Activated CD4-positive, alpha-beta T cell treated with anti-CD3 and anti-CD28 coated beads for 36 hours (primary cell): ENCODE results near the gene HSPA1A. TPM values are rescaled to one million over a fixed set of nuclear protein-coding genes. Genes with fewer than 3 reads are reported as not detected.

ENCODE experiments used
- ATAC-seq: fragments of 200-7000 bp; cut with Tn5 transposase; one replicate; pipeline ENCODE4 v1.10.0; 2021; ENCODE audit warnings: mild to moderate bottlenecking, moderate library complexity
- CTCF ChIA-PET: fragments of 350-600 bp; sonication (Branson Sonifier 250); formaldehyde crosslinking; loops from one replicate; lab custom pipeline; 2021; ENCODE audit warnings: antibody characterized with exemption; lab: Charles Lee
- POLR2A ChIA-PET: fragments of 350-600 bp; sonication (Branson Sonifier 250); formaldehyde crosslinking; loops from one replicate; lab custom pipeline; 2021; ENCODE audit warnings: antibody characterized with exemption, inconsistent platforms; lab: Charles Lee
- DNase-seq: peaks from one replicate; pipeline ENCODE4 v3.0.0-alpha.2; 2020
- H3K27ac Mint-ChIP-seq: one replicate; pipeline ENCODE4 v1.8.0; 2021; ENCODE audit warnings: mixed read lengths
- H3K27me3 Mint-ChIP-seq: one replicate; pipeline ENCODE4 v1.8.0; 2021; ENCODE audit warnings: mixed read lengths
- H3K36me3 Mint-ChIP-seq: one replicate; pipeline ENCODE4 v1.8.0; 2021; ENCODE audit warnings: low read depth, mixed read lengths
- H3K4me1 Mint-ChIP-seq: one replicate; pipeline ENCODE4 v1.8.0; 2021; ENCODE audit warnings: mixed read lengths
- H3K4me3 Mint-ChIP-seq: one replicate; pipeline ENCODE4 v1.8.0; 2021; ENCODE audit warnings: mild to moderate bottlenecking, moderate library complexity, mixed read lengths
- H3K9me3 Mint-ChIP-seq: one replicate; pipeline ENCODE4 v1.8.0; 2021; ENCODE audit warnings: low read depth, mixed read lengths
- intact Hi-C, 2 experiments: fragments of 100-400 bp; cut with DNase I in 1 of 2; cut with micrococcal nuclease in 1 of 2; formaldehyde crosslinking; loops; one replicate each; pipeline versions ENCODE4 v1.14.2 to v1.15.1; 2022 to 2024; cut with DNase I, micrococcal nuclease
- total RNA-seq, 2 experiments: library from RNA; stranded (reverse); gene quantifications; one replicate each; pipeline ENCODE4 v1.2.3, GENCODE V29; 2021

The HSPA1A gene
- total RNA-seq, 2 experiments from 2014 or later, result 56.1 to 64.7 TPM

DNA sequence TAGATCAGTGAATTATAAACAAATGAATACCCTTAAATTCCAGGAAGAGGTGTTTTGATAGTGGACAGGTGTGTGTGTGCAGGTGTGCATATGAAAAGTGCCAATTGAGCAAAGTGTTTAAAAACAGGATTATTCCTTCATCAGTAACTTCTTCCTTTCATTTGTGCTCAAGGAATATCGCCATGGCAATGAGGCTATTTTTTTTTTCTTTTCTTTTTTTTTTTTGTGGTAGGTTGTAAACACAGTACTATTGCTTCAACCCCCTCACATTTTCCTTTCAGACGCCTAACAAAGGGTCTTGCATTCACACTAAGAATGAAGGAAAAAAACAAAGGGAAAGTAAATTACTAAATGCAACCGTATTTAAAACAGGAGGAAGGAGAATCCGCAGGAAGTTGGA lies 10.2 kb downstream of the HSPA1A start:
- intact Hi-C loops, result no loop called here
- H3K4me1 Mint-ChIP-seq, result peaks cover 48% of the 10 kb centered on the region
- CTCF ChIA-PET, result interaction anchor here (1.0 to 1.4 kb wide), 3 partner anchors 19 to 56 kb away, joined by 3 to 5 read pairs (median 4); partner anchors contain the start of genes LSM2 and VARS1
- ATAC-seq (no peak), DNase-seq (no peak)
- H3K27ac Mint-ChIP-seq, result peak overlapping the region; percentile 52
- no peaks in the 10 kb centered on the region for H3K9me3 Mint-ChIP-seq
- H3K36me3 Mint-ChIP-seq, result peaks cover 8% of the 10 kb centered on the region
- peak overlapping the region; percentile 77 for H3K4me3 Mint-ChIP-seq
- POLR2A ChIA-PET, result interaction anchor here (0.8 to 1.0 kb wide), 2 partner anchors 145 to 160 kb away, joined by 3 to 4 read pairs; partner anchors contain the start of genes GPANK1 and LY6G5C
- H3K27me3 Mint-ChIP-seq, result no peaks in the 10 kb centered on the region

DNA sequence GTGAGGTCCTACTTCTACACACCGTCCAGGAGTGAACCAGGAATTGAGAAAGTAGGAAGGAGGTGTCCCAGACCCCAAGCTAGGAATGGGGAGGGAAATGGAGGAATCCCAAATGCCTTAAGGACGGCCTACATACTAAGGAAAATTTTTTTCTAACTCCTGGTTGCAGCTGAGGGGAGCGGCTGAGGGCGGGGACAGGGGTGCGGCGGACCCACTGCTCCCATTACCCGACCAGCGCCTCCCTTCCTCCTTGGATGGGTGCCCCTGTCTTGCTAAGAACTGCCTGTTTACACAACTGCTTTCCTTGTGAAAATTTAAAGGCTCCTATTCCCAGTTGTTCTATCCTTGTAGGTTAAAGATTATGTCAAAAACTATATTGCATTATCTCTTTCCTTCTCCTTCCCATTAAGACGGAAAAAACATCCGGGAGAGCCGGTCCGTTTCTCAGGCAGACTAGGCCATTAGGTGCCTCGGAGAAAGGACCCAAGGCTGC lies 11.5 kb downstream of the HSPA1A start:
- Mint-ChIP-seq H3K27ac (peak overlapping the region; percentile 92), H3K4me3 (peak overlapping the region; percentile 77), H3K27me3 (no peaks in the 10 kb centered on the region), H3K9me3 (no peaks in the 10 kb centered on the region), H3K4me1 (peaks cover 46% of the 10 kb centered on the region), H3K36me3 (peaks cover 17% of the 10 kb centered on the region)
- intact Hi-C loops, result loop anchor here (1.0 to 2.0 kb wide), 11 partner anchors 14 to 368 kb away; partner anchors contain the start of genes DDAH2 (in 2 of the 2), ABHD16A (in 1 of the 2), BAG6 (in 1 of the 2) and CLIC1 (in 1 of the 2)
- DNase-seq (peak; percentile 61), ATAC-seq (peak; percentile 10)
- POLR2A ChIA-PET, result interaction anchor here (0.8 to 1.9 kb wide), 11 partner anchors 10 to 285 kb away, joined by 3 to 20 read pairs (median 4); partner anchors contain the start of genes BAG6, DDX39B, LSM2 and LY6G5C
- CTCF ChIA-PET, result interaction anchor here (0.6 to 1.4 kb wide), 13 partner anchors 12 to 162 kb away, joined by 3 to 5 read pairs (median 3); partner anchors contain the start of genes ABHD16A, GPANK1, LSM2 and NEU1

DNA sequence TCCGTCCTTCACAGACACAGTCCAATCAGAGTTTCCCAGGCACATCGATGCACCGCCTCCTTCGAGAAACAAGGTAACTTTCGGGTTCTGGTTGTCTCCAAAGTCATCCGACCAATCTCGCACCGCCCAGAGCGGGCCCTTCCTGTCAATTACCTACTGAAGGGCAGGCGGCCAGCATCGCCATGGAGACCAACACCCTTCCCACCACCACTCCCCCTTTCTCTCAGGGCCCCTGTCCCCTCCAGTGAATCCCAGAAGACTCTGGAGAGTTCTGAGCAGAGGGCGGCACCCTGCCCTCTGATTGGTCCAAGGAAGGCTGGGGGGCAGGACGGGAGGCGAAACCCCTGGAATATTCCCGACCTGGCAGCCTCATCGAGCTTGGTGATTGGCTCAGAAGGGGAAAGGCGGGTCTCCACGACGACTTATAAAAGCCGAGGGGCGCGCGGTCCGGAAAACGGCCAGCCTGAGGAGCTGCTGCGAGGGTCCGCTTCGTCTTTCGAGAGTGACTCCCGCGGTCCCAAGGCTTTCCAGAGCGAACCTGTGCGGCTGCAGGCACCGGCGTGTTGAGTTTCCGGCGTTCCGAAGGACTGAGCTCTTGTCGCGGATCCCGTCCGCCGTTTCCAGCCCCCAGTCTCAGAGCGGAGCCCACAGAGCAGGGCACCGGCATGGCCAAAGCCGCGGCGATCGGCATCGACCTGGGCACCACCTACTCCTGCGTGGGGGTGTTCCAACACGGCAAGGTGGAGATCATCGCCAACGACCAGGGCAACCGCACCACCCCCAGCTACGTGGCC lies 12.1 kb downstream of the HSPA1A start, which contains the start of gene HSPA1B:
Gene HSPA1B (plus strand): TSS at position 453 of the 794 bp plus-strand sequence. CDS start 213 bp downstream, at position 666.
- intact Hi-C loops, result loop anchor here (1.0 to 2.0 kb wide), 11 partner anchors 15 to 367 kb away; partner anchors contain the start of genes DDAH2 (in 2 of the 2), ABHD16A (in 1 of the 2), BAG6 (in 1 of the 2) and CLIC1 (in 1 of the 2)
- Mint-ChIP-seq H3K27ac (peak within 1 kb of the TSS; percentile 92), H3K4me3 (peak within 1 kb of the TSS; percentile 77), H3K27me3 (no peaks in the 10 kb centered on the region), H3K9me3 (no peaks in the 10 kb centered on the region), H3K4me1 (peaks cover 43% of the 10 kb centered on the region), H3K36me3 (peaks cover 17% of the 10 kb centered on the region)
- POLR2A ChIA-PET, result interaction anchor here (0.8 to 1.9 kb wide), 10 partner anchors 9 to 286 kb away, joined by 3 to 20 read pairs (median 4); partner anchors contain the start of genes BAG6, DDX39B, LSM2 and NEU1
- DNase-seq, result peak; percentile 97
- ATAC-seq, result peak; percentile 83
- CTCF ChIA-PET, result interaction anchor here (0.6 to 1.4 kb wide), 11 partner anchors 12 to 178 kb away, joined by 3 to 5 read pairs (median 4); partner anchors contain the start of genes ABHD16A, GPANK1 and NEU1

DNA sequence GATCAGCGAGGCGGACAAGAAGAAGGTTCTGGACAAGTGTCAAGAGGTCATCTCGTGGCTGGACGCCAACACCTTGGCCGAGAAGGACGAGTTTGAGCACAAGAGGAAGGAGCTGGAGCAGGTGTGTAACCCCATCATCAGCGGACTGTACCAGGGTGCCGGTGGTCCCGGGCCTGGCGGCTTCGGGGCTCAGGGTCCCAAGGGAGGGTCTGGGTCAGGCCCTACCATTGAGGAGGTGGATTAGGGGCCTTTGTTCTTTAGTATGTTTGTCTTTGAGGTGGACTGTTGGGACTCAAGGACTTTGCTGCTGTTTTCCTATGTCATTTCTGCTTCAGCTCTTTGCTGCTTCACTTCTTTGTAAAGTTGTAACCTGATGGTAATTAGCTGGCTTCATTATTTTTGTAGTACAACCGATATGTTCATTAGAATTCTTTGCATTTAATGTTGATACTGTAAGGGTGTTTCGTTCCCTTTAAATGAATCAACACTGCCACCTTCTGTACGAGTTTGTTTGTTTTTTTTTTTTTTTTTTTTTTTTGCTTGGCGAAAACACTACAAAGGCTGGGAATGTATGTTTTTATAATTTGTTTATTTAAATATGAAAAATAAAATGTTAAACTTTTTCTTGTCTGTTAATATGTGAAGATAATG lies 14.4 kb downstream of the HSPA1A start:
- intact Hi-C loops, result loop anchor here (1.0 to 5.0 kb wide), 3 partner anchors 149 to 282 kb away; partner anchors contain the start of genes ATP6V1G2 (in 1 of the 2), LY6G5C (in 1 of the 2) and NFKBIL1 (in 1 of the 2)
- CTCF ChIA-PET, result interaction anchor here (0.6 to 4.2 kb wide), 28 partner anchors 9 to 1134 kb away, joined by 3 to 23 read pairs (median 4); partner anchors contain the start of genes ABHD16A, DDAH2, LSM2 and LY6G6F

DNA sequence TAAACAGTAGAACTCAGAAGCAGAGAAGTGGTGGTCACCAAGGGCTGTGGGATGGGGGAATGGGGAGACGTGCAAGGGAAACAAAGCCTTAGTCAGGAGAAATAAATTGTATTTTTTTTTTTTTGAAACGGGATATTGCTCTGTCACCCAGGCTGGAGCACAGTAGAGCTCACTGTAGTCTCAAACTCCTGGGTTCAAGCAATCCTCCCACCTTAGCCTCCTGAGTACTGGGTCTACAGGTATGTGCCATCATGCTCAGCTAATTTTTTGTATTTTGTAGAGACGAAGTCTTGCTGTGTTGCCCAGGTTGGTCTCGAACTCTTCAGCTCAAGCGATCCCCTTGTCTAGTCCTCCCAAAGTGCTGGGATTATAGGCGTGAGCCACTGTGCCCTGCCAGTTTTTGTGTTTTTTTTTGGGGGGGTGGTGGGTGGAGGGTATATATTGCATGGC lies 15.6 kb downstream of the HSPA1A start:
- Mint-ChIP-seq H3K9me3 (no peaks in the 10 kb centered on the region), H3K4me1 (peaks cover 24% of the 10 kb centered on the region), H3K36me3 (peaks cover 26% of the 10 kb centered on the region), H3K27me3 (no peaks in the 10 kb centered on the region), H3K27ac (peak overlapping the region; percentile 85), H3K4me3 (peak overlapping the region; percentile 89)
- intact Hi-C loops, result loop anchor here (1.0 to 5.0 kb wide), 3 partner anchors 150 to 284 kb away; partner anchors contain the start of genes ATP6V1G2 (in 1 of the 2), LY6G5C (in 1 of the 2) and NFKBIL1 (in 1 of the 2)
- DNase-seq (no peak), ATAC-seq (no peak)
- ChIA-PET POLR2A (interaction anchor here (0.5 to 0.6 kb wide), 2 partner anchors 17 to 34 kb away, joined by 4 to 5 read pairs; no protein-coding TSS in a partner anchor), CTCF (interaction anchor here (0.5 to 4.2 kb wide), 21 partner anchors 10 to 1505 kb away, joined by 3 to 23 read pairs (median 4); partner anchors contain the start of genes C6orf47, DDAH2, LSM2 and VARS1)

More for the DNA sequence above, 14.4 kb downstream of the HSPA1A start:
- Mint-ChIP-seq H3K27me3 (no peaks in the 10 kb centered on the region), H3K4me3 (peak overlapping the region; percentile 89), H3K4me1 (peaks cover 34% of the 10 kb centered on the region), H3K27ac (peak overlapping the region; percentile 85), H3K36me3 (peaks cover 17% of the 10 kb centered on the region), H3K9me3 (no peaks in the 10 kb centered on the region)
- no peak for DNase-seq
- POLR2A ChIA-PET, result interaction anchor here (1.2 to 1.4 kb wide), 2 partner anchors 17 to 102 kb away, joined by 3 read pairs; no protein-coding TSS in a partner anchor
- no peak for ATAC-seq

DNA sequence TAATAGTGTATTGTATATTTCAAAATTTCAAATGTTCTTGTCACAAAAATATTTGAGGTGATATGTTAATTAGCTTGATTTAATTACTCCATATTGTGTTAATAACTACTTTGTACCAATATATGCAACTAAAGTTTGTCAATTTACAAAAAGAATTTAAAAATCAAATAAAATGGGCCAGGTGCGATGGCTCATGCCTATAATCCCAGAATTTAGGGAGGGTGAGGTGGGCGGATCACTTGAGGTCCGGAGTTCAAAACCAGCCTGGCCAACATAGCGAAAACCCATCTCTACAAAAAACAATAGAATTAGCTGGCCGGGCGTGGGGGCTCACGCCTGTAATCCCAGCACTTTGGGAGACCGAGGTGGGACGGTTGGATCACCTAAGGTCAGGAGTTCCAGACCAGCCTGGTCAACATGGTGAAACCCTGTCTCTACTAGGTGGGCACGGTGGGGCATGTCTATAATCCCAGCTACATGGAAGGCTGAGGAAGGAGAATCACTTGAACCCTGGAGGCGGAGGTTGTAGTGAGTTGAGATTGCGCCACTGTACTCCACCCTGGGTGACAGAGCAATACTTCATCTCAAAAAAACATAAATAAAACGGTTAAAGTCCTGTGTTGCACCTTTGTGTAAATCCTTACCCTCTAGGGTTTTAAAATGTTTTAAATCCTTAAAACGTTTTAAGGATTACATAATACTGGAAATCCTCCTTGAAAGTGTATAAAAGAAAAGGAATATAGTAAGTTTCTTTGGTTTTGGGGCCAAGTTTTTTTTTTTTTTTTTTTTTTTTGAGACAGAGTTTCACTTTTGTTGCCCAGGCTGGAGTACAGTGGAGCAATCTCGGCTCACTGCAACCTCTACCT lies 16.2 kb downstream of the HSPA1A start:
- H3K27ac Mint-ChIP-seq, result peak overlapping the region; percentile 58
- no peaks in the 10 kb centered on the region for H3K27me3 Mint-ChIP-seq

DNA sequence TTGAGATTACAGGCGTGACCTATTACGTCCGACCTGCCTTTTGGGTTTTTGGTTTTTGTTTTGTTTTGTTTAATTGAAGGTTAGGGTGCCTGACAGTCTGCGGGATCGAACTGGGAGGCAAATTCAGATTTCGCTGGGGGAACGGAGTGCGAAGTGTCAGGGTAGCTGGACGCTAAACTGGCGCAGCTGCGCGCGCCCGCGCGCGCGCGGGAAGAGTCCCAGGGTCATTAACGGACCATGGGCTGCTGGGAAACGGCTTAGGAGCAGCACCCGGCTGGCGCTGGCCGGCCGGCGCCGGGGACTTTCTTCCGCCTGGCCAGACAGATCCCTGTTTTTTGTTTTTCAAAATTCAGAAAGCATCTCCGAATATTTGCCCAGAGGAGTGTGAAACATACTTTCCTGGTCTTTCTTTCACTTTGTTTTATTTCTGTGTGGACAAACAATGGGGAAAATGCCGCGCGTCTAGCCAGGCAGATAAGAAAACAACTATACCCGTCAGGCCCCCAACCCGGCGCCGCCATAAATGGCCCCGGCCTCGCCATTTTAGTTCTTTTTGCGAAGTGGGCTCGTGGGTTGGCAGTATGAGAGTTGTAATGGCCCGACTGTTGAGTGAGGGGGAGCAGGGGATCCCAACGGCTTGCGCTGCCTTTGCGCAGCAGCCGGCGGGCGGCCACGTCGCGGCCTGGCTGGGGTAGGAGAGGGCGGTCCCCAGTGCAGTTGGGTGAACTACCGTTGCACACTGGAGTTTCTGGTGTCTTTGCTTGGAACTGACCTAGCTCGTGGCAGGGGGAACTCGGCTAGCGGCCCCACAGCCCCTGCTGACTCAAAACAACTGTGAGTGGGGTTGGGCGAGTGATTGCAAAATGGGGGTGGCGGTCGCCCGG lies 19.3 kb downstream of the HSPA1A start:
- H3K9me3 Mint-ChIP-seq, result no peaks in the 10 kb centered on the region
- intact Hi-C loops, result loop anchor here (1.0 to 5.0 kb wide), 13 partner anchors 28 to 288 kb away; partner anchors contain the start of genes ATP6V1G2 (in 2 of the 2), EHMT2 (in 2 of the 2), NFKBIL1 (in 2 of the 2) and ABHD16A (in 1 of the 2)
- no peaks in the 10 kb centered on the region for H3K27me3 Mint-ChIP-seq
- ChIA-PET CTCF (interaction anchor here (0.6 to 1.2 kb wide), 4 partner anchors 28 to 179 kb away, joined by 3 to 7 read pairs (median 4); partner anchors contain the start of genes APOM, LSM2 and NEU1), POLR2A (interaction anchor here (0.6 to 1.7 kb wide), 5 partner anchors 28 to 294 kb away, joined by 3 to 8 read pairs (median 5); partner anchors contain the start of genes ATF6B, GPANK1, LSM2 and NEU1)
- peak overlapping the region; percentile 90 for H3K4me3 Mint-ChIP-seq
- ATAC-seq (peak; percentile 63), DNase-seq (peak; percentile 85)
- H3K4me1 Mint-ChIP-seq, result peaks cover 40% of the 10 kb centered on the region
- peak overlapping the region; percentile 95 for H3K27ac Mint-ChIP-seq
- H3K36me3 Mint-ChIP-seq, result peaks cover 60% of the 10 kb centered on the region

More for the DNA sequence above, 16.2 kb downstream of the HSPA1A start:
- DNase-seq (no peak), ATAC-seq (no peak)
- H3K9me3 Mint-ChIP-seq, result no peaks in the 10 kb centered on the region
- intact Hi-C loops, result loop anchor here in 1 of 2 experiments (2.0 to 5.0 kb wide), 2 partner anchors 151 to 284 kb away; partner anchors contain the start of genes ATP6V1G2, LY6G5C and NFKBIL1
- peaks cover 22% of the 10 kb centered on the region for H3K4me1 Mint-ChIP-seq
- POLR2A ChIA-PET, result interaction anchor here (0.5 kb wide), 1 partner anchor 17 kb away, joined by 4 read pairs; no protein-coding TSS in a partner anchor
- peak overlapping the region; percentile 89 for H3K4me3 Mint-ChIP-seq
- CTCF ChIA-PET, result interaction anchor here (0.5 to 4.2 kb wide), 12 partner anchors 22 to 1505 kb away, joined by 3 to 23 read pairs (median 3); partner anchors contain the start of genes LSM2 and VARS1
- H3K36me3 Mint-ChIP-seq, result peaks cover 33% of the 10 kb centered on the region

DNA sequence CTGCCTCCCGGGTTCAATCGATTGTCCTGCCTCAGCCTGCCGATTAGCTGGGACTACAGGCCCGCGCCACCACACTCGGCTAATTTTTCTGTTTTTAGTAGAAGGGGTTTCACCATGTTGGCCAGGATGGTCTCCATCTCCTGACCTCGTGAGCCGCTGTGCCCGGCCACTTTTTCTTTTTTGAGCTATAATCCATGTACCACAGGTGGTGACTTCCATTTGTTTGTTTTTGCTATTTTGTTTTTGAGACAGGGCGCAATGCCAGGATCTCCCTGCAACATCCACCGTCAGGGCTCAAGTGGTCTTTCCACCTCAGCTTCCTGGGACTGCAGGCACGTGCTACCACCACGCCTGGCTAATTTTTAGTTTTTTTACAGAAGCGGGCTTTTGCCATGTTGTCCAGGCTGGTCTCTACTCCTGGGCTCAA lies 20.7 kb downstream of the HSPA1A start:
- DNase-seq (no peak), ATAC-seq (no peak)
- H3K27ac Mint-ChIP-seq, result peak overlapping the region; percentile 95
- H3K36me3 Mint-ChIP-seq, result peaks cover 62% of the 10 kb centered on the region
- peaks cover 39% of the 10 kb centered on the region for H3K4me1 Mint-ChIP-seq
- H3K9me3 Mint-ChIP-seq, result no peaks in the 10 kb centered on the region
- intact Hi-C loops, result no loop called here
- ChIA-PET CTCF (interaction anchor here (0.7 to 2.4 kb wide), 5 partner anchors 27 to 146 kb away, joined by 3 to 6 read pairs (median 4); partner anchors contain the start of genes LSM2 and NEU1), POLR2A (interaction anchor here (0.6 to 1.7 kb wide), 6 partner anchors 9 to 324 kb away, joined by 3 to 7 read pairs (median 4); partner anchors contain the start of genes HSPA1A, HSPA1B, HSPA1L and LSM2)
- peak overlapping the region; percentile 90 for H3K4me3 Mint-ChIP-seq
- H3K27me3 Mint-ChIP-seq, result no peaks in the 10 kb centered on the region
